HG03039 (cell line): Measurements from ENCODE around the gene TH.

ENCODE experiments used
- ATAC-seq: cut with Tn5 transposase; IDR thresholded peaks from one replicate; pipeline ENCODE4 v1.9.1; 2021; ENCODE audit warnings: mild to moderate bottlenecking, moderate library complexity; ENCODE audit not compliant: unreplicated experiment

Gene TH

GRCh38 chr11:2115308-2115707, 56.3 kb downstream of the TH start:
- no peak for ATAC-seq

GRCh38 chr11:2114430-2115241, 57.0 kb downstream of the TH start:
- no peak for ATAC-seq
